ENCODE results near the gene CBLB.
"Not testable (repeated sequence)": the region's sequence is repeated elsewhere in the genome, so short reads cannot be mapped to it uniquely, and the experiment has no call there.

CBLB gene

GRCh38 chr3:105746231-105746996 lies 122.4 kb downstream of the CBLB start:
- DNase-seq, result no peak

GRCh38 chr3:105745046-105745445 lies 123.8 kb downstream of the CBLB start:
- no peak for DNase-seq

- DNase-seq, result no peak
These were observed 124.6 kb downstream of the CBLB start for GRCh38 chr3:105744202-105744601.

- no peak for DNase-seq
These were observed 135.5 kb downstream of the CBLB start for GRCh38 chr3:105733356-105733755.

GRCh38 chr3:105731686-105732085 lies 137.1 kb downstream of the CBLB start:
- DNase-seq, result no peak

- DNase-seq, result no peak
These were observed 137.9 kb downstream of the CBLB start for GRCh38 chr3:105730801-105731354.

GRCh38 chr3:105729667-105730066 lies 139.1 kb downstream of the CBLB start:
- DNase-seq, result no peak

GRCh38 chr3:105728771-105729312 lies 140.0 kb downstream of the CBLB start:
- no peak for DNase-seq

- not testable (repeated sequence) for DNase-seq
These were observed 141.8 kb downstream of the CBLB start for GRCh38 chr3:105727036-105727435.

GRCh38 chr3:105722943-105723556 lies 145.8 kb downstream of the CBLB start:
- DNase-seq, result no peak

GRCh38 chr3:105719791-105720190 lies 149.0 kb downstream of the CBLB start:
- no peak for DNase-seq

GRCh38 chr3:105715372-105715771 lies 153.4 kb downstream of the CBLB start:
- no peak for DNase-seq

- no peak for DNase-seq
These were observed 154.4 kb downstream of the CBLB start for GRCh38 chr3:105714453-105714852.

- no peak for DNase-seq
These were observed 159.8 kb downstream of the CBLB start for GRCh38 chr3:105708980-105709379.

- no peak for DNase-seq
These were observed 161.8 kb downstream of the CBLB start for GRCh38 chr3:105707009-105707408.

GRCh38 chr3:105704726-105705410 lies 163.9 kb downstream of the CBLB start:
- DNase-seq, result no peak

- no peak for DNase-seq
These were observed 168.2 kb downstream of the CBLB start for GRCh38 chr3:105700575-105700974.

GRCh38 chr3:105691633-105692032 lies 177.2 kb downstream of the CBLB start:
- no peak for DNase-seq

- DNase-seq, result no peak
These were observed 177.8 kb downstream of the CBLB start for GRCh38 chr3:105691053-105691452.

GRCh38 chr3:105688821-105689220 lies 180.0 kb downstream of the CBLB start:
- no peak for DNase-seq

- peak in 1 of 2 donors; percentile 46 for DNase-seq
These were observed 182.4 kb downstream of the CBLB start for GRCh38 chr3:105686278-105686897.

- DNase-seq, result no peak
These were observed 188.9 kb downstream of the CBLB start for GRCh38 chr3:105679951-105680350.

- no peak for DNase-seq
These were observed 190.8 kb downstream of the CBLB start for GRCh38 chr3:105678017-105678416.

Data from CD4-positive, alpha-beta T cell treated with Interleukin-1 beta for 1 hour (primary cell).